Cardiac septum (tissue), 1 donor: ENCODE measurements around the gene RAD23B. TPM values are rescaled to one million over a fixed set of nuclear protein-coding genes. Genes with fewer than 3 reads are reported as not detected.
A peak's percentile ranks its signal among the peaks of the same experiment; 100 is the strongest.
"Not testable (repeated sequence)": the region's sequence is repeated elsewhere in the genome, so short reads cannot be mapped to it uniquely, and the experiment has no call there.

Source experiments
- DNase-seq: peaks from one replicate; pipeline ENCODE4 v3.0.0-alpha.2; 2020; ENCODE audit warnings: low spot score
- intact Hi-C: fragments of 100-400 bp; cut with DNase I; formaldehyde crosslinking; loops from one replicate; pipeline ENCODE4 v1.14.0; 2022
- long read RNA-seq: library from polyadenylated mRNA; unstranded; transcript quantifications from one replicate; pipeline ENCODE4 v2.0.0, GENCODE V29; 2021
- total RNA-seq: library from RNA; stranded (reverse); fragmentation: NEBNext Ultra II Directional; extraction: Animal tissue kit (Norgen Biotek cat#: 25700); gene quantifications from one replicate; pipeline ENCODE4 v1.2.1, GENCODE V29; 2021
- donor health status: DM: no; HTN: no; CAD: no.

RAD23B gene
- 103 TPM for total RNA-seq
- long read RNA-seq, partial matches to known transcripts: 3 of 18 reads
- long read RNA-seq, other reads (novel, unspliced or antisense): 15 of 18 reads

DNA sequence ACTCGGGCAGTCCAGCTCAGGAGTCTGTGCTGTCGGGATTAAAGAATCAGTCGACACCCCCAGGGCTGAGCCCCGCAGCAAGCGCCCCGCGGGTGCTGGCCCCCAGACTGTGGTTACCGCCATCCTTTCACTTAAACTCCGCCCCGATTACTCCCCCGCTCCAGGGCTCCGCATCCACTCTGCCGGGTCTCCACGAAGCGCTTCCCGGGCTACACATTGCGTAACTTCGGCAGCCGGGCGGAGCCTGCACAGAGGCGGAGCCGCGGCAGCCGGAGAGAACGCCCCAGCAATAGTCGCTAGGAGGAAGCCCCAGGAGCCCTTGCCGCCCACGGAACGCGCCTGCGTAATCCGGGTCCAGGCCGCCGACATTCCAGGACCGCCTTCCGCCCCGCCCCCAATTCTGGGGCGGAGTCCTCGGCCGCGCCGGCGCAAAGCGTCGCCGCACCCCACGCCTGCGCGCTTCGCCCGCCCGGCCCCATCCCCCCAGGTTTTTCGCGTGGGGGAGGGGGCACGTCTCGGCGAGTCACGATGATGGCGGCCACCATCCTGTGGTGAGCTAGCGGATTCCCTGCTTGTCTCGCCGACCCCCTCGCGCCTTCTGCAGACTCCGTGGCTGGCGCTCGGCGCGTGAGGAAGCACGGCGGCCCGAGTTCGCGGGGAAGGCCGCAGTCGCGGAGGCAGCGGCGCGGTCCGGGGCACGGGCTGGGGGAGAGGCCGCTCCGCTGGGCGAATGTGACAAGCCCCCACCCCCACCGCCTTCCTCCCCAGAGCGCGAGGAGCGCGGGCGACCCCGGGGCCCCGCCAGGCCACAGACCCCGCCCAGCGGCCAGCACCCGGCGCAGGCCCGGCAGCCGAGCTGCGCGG, at the start of gene RAD23B:
Gene RAD23B (plus strand): TSS at position 521 of the 864 bp plus-strand sequence. CDS start 351 bp downstream, outside the sequence.
- intact Hi-C loops: no loop called here
- peak; percentile 100 for DNase-seq

DNA sequence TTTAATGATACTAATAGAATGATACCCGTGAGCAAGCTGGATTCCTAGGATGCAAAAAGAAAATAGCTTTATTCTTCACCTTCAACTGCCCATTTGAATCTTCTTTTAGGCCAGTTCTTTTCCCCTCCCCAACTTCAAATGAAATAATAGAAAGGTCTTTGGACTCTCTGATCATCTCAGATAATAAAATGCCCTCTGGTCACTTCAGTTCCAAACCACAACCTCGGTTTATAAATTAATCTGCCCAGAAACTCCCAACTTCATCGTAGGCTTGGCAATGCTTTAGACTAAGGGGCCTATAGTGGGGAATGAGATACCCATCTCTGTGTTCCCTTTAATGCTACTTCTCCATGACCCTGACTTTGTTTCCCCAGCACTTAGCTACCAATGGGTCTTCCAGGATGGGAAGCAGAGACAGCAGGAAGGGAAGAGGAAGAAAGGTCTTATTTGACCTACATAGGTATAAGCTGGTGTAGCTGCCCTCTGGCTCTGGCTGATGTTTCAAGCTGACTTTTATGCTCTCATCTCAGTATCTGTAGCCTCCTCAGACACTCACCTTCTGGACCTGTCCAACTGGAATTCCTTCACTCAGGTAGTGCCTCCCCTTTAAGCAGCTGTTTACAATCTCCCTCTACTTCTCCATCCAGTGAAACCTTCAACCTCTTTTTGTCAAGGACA, 47.2 kb upstream of the RAD23B start:
- DNase-seq: no peak
- intact Hi-C loops: loop anchor here (5.0 kb wide), 1 partner anchor 106 kb away; no protein-coding TSS in a partner anchor

DNA sequence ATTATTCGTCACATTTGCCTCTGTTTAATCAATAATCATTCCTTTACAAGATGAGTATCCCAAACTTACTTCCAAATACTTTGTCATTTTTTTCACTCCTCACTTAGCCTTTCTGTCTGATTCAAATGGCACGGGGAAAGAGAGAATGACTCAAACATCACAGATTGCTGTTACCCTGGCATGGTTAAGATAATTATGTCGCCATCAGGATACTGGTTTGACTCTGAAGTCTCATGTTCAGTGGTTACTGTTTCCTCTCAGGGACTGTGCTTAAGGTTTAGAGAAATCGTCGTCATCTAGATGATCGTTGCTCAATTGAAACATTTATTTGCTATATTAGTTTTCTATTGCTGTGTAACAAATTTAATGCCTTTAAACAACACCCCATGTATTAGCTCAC, 45.2 kb upstream of the RAD23B start:
- intact Hi-C loops: loop anchor here (5.0 kb wide), 1 partner anchor 104 kb away; no protein-coding TSS in a partner anchor
- DNase-seq: no peak

DNA sequence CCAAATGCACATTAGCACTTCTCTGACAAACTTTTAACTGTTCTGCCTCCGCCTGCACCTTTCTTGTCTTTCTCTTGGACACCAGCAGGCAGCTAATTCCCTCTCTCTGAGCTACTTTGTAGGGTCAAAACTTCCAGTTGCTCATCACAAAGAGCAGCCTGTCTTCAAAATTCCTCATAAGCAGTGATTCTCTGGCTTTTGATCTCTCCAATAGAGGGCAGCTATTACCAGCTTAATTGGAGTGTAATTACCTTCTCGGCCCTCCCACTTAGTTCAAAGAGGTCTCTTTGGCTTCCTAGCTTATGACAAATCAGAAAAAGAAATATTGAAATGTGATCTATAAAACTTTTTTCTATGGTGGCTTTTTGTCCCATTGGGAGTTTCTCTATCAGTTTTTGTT, 43.6 kb upstream of the RAD23B start:
- intact Hi-C loops: loop anchor here (5.0 kb wide), 1 partner anchor 103 kb away; no protein-coding TSS in a partner anchor
- DNase-seq: no peak

GRCh38 chr9:107240260-107240659, 42.8 kb upstream of the RAD23B start:
- DNase-seq: no peak
- intact Hi-C loops: no loop called here

GRCh38 chr9:107242073-107243030, 40.7 kb upstream of the RAD23B start:
- intact Hi-C loops: no loop called here
- no peak for DNase-seq

GRCh38 chr9:107243742-107244141, 39.3 kb upstream of the RAD23B start:
- intact Hi-C loops: no loop called here
- DNase-seq: no peak

DNA sequence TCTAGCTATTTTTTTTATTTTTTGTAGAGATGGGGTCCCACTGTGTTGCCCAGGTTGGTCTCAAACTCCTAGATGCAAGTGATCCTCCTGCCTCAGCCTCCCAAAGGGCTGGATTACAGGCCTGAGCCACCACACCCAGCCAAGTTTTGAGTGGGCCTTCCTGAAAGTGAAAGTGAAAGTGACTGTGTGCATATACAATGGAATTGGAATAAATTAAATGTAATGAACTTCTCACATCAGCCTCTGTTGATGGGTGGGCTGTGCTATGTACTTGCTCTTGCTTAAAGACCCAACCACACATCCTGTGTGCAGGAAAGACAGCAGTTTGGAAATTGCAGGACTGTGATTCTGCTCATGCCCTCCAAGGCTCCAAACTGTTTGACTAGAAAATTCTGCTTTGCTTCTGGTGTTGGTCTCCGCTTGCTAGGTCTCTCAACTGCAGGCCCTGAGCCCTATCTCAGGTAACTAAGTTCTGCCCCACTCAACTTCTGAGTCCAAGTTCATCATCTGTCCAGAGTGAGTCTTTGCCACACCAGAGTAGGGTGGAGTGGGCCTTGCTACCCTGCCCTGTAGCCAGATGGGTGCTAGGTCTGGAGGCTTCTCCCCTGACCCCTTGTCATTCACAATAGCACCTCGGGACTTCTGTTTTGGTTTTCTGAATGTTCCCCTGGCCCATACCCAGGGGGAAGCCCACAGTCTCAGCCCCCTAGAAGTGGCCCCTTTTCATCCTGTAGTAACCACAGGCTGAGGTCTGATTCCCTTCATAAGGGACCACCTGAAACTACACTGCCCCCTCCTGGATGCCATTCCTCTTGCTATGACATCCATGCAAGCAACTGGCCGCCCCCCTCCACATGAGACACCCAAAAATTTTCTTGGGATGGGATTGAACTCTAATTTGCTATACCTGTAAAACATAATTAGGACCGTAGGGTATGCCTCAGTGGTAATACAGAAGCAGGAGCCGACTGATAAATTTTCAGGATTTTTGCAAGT, 36.5 kb upstream of the RAD23B start:
- intact Hi-C loops: no loop called here
- no peak for DNase-seq

DNA sequence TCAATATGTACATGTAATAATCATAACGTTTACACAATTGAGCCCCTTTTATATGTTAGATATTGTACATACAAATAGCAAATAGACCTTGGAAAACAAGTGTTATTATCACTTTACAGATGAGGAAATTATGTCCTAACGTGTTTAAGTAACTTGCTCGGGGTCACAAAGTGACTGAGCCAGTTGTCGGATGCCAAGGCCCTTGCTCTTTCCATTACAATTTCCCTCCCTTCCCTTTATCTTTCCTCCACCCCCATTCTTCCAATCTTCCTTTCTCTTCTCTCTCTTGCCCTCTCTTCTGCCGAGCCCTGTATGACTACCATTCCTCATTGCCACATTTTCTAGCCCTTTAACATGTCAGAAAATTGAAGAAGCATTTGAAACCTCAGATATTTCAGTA, 34.4 kb upstream of the RAD23B start:
- intact Hi-C loops: no loop called here
- no peak for DNase-seq

GRCh38 chr9:107249131-107249533, 33.9 kb upstream of the RAD23B start:
- DNase-seq: no peak
- intact Hi-C loops: no loop called here

DNA sequence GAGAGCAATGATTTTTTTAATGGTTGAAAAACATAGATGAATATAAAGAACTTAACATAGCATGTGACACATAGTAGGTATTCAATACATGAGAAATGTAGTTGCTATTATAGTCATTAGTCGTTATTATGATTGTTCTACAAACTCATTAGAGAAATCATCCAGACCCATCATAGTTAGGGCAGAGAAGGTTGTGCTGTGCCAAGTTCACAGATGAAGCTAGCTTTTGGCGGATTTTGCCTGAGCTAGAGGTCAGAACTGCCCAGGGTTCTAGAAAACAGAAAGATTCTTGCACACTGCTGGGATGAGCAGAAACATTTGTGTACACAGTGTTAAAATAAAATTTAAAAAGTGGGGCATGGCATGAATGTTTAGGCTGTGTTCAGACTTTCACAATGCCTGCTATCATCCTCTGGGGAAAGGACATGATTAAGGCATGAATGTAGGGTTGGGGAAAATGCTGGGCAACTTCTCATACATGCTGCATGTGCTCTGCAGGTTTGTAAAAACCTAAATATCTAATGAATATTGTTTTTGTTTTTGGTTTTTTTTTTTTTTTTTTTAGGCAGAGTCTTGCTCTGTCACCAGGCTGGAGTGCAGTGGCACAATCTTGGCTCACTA, 33.3 kb upstream of the RAD23B start:
- intact Hi-C loops: loop anchor here (5.0 kb wide), 1 partner anchor 72 kb away; no protein-coding TSS in a partner anchor

DNA sequence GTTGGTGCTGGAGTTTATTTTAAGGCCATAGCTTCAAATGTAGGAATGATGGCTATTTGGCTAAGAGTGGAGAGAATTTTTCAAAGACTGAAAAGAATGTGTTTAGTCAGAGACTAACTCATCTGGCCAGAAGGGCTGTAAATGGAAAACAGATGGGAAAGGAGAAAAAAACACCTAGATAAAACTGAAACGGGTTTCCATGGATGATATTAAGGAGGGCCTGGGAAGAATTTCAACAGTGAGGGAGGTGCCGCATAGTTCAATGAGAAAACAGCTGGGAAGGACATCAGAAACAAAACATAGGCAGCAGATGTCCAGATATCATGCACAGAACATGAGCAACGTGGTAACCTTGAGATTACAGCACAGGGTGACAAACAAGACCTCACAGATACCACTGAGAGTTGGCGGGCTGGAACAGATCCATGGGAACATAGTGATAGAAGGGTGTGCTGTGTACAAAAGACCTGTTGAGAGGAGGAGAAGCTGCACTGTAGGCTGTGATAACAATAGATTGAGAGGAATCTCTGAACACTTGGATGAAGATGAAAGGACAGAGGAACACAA, 31.2 kb upstream of the RAD23B start:
- intact Hi-C loops: loop anchor here (5.0 kb wide), 1 partner anchor 75 kb away; no protein-coding TSS in a partner anchor
- no peak for DNase-seq

More for the DNA sequence above, 33.3 kb upstream of the RAD23B start:
- DNase-seq: no peak

- DNase-seq: no peak
- intact Hi-C loops: no loop called here
These were observed 24.2 kb upstream of the RAD23B start for GRCh38 chr9:107258919-107259318.

DNA sequence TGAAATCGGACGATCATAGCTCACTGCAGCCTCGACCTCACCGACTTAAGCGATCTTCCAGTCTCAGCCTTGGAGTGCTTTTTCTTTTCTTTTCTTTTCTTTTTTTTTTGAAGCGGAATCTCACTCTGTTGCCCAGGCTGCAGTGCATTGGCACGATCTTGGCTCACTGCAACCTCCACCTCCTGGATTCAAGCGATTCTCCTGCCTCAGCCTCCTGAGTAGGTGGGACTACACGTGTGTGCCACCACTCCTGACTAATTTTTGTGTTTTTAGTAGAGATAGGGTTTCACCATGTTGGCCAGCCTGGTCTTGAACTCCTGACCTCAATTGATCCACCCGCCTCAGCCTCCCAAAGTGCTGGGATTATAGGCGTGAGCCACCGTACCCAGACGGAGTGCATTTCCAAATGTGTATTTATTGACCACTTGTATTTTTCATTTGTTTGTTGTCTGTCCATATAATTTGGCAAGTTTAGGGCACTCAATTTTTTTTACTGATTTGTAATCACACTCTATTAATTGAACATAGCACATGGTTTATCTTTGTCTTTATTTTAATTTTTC, 23.2 kb upstream of the RAD23B start:
- DNase-seq, intact Hi-C loops: not testable (repeated sequence)

DNA sequence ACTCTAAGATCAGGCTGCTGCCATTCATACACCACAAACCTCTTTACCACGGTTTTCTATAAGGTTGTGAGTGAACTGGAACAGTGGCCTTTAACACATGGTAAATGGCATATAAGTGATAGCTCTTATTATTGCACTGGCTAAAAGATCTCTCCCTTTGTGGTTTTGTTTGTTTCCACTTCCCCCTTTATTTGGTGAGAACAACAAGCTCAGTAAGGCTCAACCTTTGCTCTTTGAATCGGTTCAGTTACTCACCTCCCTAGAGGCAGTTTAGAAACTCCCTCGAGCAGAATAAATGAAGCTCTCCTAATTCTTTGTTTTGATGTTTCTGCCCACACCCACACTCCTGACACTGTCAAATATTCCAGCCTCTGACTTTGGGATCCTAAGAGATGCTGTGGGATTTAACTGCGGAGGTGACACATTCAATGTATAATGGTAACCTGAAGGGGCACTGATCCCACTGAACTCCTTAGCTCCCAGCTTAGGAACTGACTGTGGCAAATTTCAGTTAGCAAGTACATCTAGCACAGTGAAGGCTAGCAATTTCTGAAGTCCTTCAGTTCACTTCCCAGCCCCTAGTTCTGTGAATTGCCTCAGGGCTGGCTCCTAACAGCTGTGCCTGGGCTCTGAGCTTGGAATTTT, 22.5 kb upstream of the RAD23B start:
- intact Hi-C loops: no loop called here
- no peak for DNase-seq

DNA sequence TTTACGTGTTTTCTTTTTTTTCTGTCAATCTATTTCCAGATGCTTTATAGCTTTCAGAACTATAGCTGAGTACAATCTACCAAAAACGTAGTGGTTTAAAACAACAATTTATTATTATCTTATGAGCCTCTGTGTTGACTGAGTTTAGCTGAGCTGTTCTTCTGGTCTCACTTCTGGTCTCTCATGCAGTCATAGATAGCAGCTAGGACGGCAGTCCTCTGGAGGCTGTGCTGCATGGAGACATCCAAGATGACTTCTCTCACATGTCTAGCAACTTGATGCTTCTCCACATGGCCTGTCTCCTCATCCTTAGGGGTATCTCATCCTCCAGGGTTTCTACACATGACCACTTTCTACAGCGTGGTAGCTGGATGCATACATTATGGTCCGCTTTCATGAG, 22.0 kb upstream of the RAD23B start:
- intact Hi-C loops: no loop called here
- DNase-seq: no peak

GRCh38 chr9:107263289-107263688, 19.8 kb upstream of the RAD23B start:
- DNase-seq: no peak
- intact Hi-C loops: no loop called here
